H54 (cell line): ENCODE results near the gene DCAF8.

Experiments
- DNase-seq: peaks from one replicate; pipeline ENCODE4 v3.0.0; 2011; ENCODE audit warnings: low spot score, mixed read lengths; ENCODE audit not compliant: insufficient read length
- FAIRE-seq: peaks from 3 replicates; lab custom pipeline; 2011; peaks lifted over from hg19 to GRCh38; lab: Jason Lieb, UNC
- POLR2A ChIP-seq: IDR thresholded peaks from 2 replicates; pipeline ENCODE4 v1.6.1; 2011; ENCODE audit warnings: low read depth, mild to moderate bottlenecking, low read length

The DCAF8 gene

GRCh38 chr1:160171354-160171753 lies 91.0 kb downstream of the DCAF8 start:
- no peak for TF ChIP-seq POLR2A
- DNase-seq = peak; percentile 76
- no peak for FAIRE-seq

GRCh38 chr1:160169553-160170399 lies 92.6 kb downstream of the DCAF8 start:
- no peak for DNase-seq
- TF ChIP-seq POLR2A = no peak
- FAIRE-seq = no peak

GRCh38 chr1:160168609-160169369 lies 93.6 kb downstream of the DCAF8 start:
- DNase-seq = no peak
- no peak for TF ChIP-seq POLR2A
- no peak for FAIRE-seq

- TF ChIP-seq POLR2A = no peak
- DNase-seq = no peak
- FAIRE-seq = no peak
Observed at GRCh38 chr1:160168016-160168415, 94.3 kb downstream of the DCAF8 start.

GRCh38 chr1:160167580-160167979 lies 94.8 kb downstream of the DCAF8 start:
- no peak for TF ChIP-seq POLR2A
- FAIRE-seq = no peak
- peak; percentile 41 for DNase-seq

- no peak for TF ChIP-seq POLR2A
- FAIRE-seq (no peak), DNase-seq (no peak)
Observed at GRCh38 chr1:160167056-160167455, 95.3 kb downstream of the DCAF8 start.

- FAIRE-seq (no peak), DNase-seq (no peak)
- no peak for TF ChIP-seq POLR2A
Observed at GRCh38 chr1:160166166-160166868, 96.0 kb downstream of the DCAF8 start.
